Renal cortical epithelial cell (primary cell): ENCODE measurements around the gene ATP13A1. TPM values are rescaled to one million over a fixed set of nuclear protein-coding genes. Genes with fewer than 3 reads are reported as not detected.
A peak's percentile ranks its signal among the peaks of the same experiment; 100 is the strongest.

Source experiments
- DNase-seq: peaks from one replicate; pipeline ENCODE4 v3.0.0-alpha.2; 2011; ENCODE audit warnings: low read depth
- total RNA-seq: library from RNA; depleted of rRNA; stranded (reverse); fragments of >200 nt; gene quantifications from 2 replicates; pipeline ENCODE4 v1.2.3, GENCODE V29; 2014

ATP13A1 gene
- total RNA-seq, 1 donor from 2014 or later, result 88.0 TPM

- DNase-seq, result peak; percentile 13
Observed at GRCh38 chr19:19662871-19663255, 613 bp downstream of the ATP13A1 start.

- no peak for DNase-seq
Observed at GRCh38 chr19:19662344-19662743, 1.1 kb downstream of the ATP13A1 start.

DNA sequence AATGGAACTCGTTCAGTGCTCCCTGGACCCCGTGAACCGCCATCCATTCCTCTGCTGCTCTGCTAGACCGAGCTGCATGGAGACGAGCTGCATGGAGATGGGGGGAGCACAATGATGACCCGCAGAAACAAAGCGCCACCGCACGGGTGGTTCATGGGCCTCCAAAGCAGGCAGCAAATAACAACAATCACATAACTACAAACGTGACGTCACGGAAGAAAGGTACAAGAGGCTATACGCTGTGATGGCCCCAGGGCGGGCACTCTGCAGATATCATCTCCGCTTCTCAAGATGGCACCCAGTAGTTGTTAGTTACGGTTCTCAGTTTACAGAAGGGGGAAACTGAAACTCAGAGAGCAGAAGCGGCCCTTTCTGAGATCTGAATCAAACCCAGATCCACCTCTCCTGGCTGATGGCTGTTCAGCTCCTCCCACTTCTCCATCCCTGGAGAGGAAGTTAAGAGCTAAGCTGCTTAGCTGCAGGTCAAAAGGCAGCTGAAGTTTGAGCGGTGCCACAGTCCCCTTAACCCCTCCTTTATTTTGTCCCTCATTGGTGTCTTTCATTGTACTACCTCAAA lies 1.7 kb downstream of the ATP13A1 start:
- DNase-seq, result no peak

GRCh38 chr19:19661141-19661674 lies 2.3 kb downstream of the ATP13A1 start:
- no peak for DNase-seq

GRCh38 chr19:19659646-19660245 lies 3.7 kb downstream of the ATP13A1 start:
- DNase-seq, result no peak

DNA sequence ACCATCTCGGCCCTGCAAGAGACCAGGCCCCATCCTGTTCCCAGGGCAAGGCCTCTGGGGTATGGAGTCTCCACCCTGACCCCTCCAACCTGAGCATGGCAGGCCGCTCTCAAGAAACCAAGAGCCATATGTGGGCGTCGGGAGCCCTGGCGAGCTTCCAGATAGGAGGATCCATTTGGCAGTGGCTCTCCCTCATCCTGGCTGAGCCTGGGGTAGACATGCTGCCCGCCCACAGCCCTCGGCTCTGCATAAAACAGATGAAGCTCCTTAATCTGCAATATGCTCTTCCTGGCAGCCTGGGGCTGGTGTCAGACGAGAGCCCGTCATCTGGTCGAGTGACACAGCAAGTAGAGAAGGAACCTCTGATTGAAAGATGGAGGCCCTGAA lies 6.1 kb downstream of the ATP13A1 start:
- DNase-seq, result no peak

- no peak for DNase-seq
Observed at GRCh38 chr19:19656451-19657396, 6.8 kb downstream of the ATP13A1 start.

- no peak for DNase-seq
Observed at GRCh38 chr19:19655641-19656343, 7.7 kb downstream of the ATP13A1 start.

- DNase-seq, result no peak
Observed at GRCh38 chr19:19655051-19655594, 8.4 kb downstream of the ATP13A1 start.

DNA sequence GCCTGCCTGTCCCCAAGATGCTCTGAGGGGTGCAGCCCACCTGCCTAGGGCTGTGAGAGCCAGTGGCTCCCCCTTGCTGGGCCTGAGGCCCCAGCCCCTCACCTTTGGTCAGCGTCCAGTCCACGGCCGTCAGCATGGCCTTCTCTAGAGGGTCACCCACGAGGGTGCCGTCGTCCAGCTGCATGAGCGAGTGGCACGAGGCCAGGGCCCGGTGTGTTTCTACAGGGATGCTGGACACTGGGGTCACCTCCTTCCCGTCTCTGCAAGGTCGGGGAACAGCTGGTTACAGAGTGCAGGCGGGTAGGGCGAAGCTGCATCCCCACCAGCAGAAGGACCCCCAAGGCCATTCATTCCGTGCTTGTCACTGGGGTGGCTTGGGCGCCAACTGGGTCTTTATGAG lies 9.0 kb downstream of the ATP13A1 start:
- no peak for DNase-seq

- no peak for DNase-seq
Observed at GRCh38 chr19:19653597-19654147, 9.8 kb downstream of the ATP13A1 start.

GRCh38 chr19:19652482-19653295 lies 10.8 kb downstream of the ATP13A1 start:
- no peak for DNase-seq

GRCh38 chr19:19651076-19651475 lies 12.4 kb downstream of the ATP13A1 start:
- DNase-seq, result no peak

DNA sequence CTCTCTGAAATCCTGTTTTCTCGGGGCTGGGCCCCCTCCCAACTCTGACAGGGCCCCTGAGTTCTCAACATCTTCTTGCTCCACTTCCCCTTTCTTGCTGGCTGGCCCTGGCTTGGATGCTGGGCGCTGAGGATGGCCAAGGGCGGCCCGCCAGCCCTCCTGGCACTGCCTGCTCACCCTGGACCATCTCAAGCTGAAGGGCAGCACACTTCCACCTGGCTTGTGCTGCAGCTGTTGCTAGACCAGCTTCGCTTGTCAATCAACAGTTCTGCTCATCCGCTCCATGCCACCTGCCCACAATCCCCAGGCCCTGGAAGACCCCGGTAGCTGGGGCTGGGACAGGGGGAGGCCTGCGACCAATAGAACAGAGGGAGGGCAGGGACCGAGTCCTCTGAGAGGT lies 13.1 kb downstream of the ATP13A1 start:
- no peak for DNase-seq

GRCh38 chr19:19649580-19649995 lies 13.9 kb downstream of the ATP13A1 start:
- DNase-seq, result no peak

DNA sequence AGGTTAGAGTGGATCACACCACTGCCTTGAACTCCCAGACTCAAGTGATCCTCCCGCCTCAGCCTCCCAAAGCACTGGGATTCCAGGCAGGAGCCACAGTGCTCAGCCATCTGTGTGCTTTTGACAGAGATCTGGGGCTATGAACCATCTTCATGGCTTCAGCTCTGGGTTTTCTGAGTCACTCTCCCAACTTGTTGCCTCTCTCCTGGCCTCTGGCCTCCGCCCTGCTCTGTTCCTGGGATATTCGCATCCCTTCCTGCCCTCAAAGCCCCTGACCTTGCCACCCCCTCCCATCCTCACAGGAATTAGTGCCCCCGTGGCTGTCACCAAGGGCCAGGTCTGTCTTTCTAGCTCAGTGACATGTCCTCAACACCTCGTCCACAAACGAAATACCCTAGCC lies 14.3 kb downstream of the ATP13A1 start:
- no peak for DNase-seq

- DNase-seq, result no peak
Observed at GRCh38 chr19:19647037-19647835, 16.2 kb downstream of the ATP13A1 start.

- no peak for DNase-seq
Observed at GRCh38 chr19:19645233-19645870, 18.1 kb downstream of the ATP13A1 start.

GRCh38 chr19:19644054-19644388 lies 19.5 kb downstream of the ATP13A1 start:
- DNase-seq, result no peak
